ENCODE measurements around the gene GJA4.

DNA sequence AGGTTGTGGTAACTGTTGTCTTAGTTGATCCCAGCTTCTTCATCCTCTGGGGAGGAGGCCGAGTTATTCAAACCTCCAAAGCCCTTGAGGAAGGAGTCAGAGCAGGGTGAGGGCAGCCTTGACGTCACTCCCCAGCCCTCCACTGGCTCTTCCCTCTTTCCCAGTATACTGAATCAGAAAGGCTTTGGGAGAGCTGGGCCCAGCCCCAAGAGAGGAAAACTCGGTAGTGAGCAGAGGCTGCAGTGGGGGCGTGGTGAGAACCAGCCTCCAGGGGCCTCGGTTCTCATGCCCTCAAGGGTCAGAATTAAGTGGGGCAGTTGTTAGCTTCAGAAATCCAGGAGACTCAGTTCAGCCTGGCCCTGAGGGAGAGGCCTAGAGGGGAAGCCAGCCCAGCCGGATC lies 1.8 kb upstream of the GJA4 start:
- TF ChIP-seq CTCF (IDR thresholded peaks at IDR 0.05) (no peak), POLR2A (IDR thresholded peaks at IDR 0.05) (no peak), EP300 (IDR thresholded peaks at IDR 0.05; ENCODE audit: low read depth) (no peak), POLR2AphosphoS5 (IDR thresholded peaks at IDR 0.05) (no peak)
